Stimulated activated memory B cell treated with anti-CD40 and anti-IgM and Interleukin-4, amounts not matched to agents 10 μg/mL and 1 μg/mL and 100 μg/mL, for 72 hours (primary cell): ENCODE results near the gene OAT.

Experiments
- ATAC-seq: fragments of 150-1000 bp; cut with Tn5 transposase; 2 replicates; pipeline ENCODE4 v1.10.0; 2021
- H3K27ac Mint-ChIP-seq: one replicate; pipeline ENCODE4 v1.8.0; 2022; ENCODE audit warnings: mild to moderate bottlenecking, mixed read lengths
- H3K27me3 Mint-ChIP-seq: one replicate; pipeline ENCODE4 v1.8.0; 2022; ENCODE audit warnings: mixed read lengths
- H3K36me3 Mint-ChIP-seq: one replicate; pipeline ENCODE4 v1.8.0; 2022; ENCODE audit warnings: mixed read lengths
- H3K4me1 Mint-ChIP-seq: one replicate; pipeline ENCODE4 v1.8.0; 2022; ENCODE audit warnings: mixed read lengths
- H3K4me3 Mint-ChIP-seq: one replicate; pipeline ENCODE4 v1.8.0; 2022; ENCODE audit warnings: mild to moderate bottlenecking, moderate library complexity, mixed read lengths
- H3K9me3 Mint-ChIP-seq: one replicate; pipeline ENCODE4 v1.8.0; 2022; ENCODE audit warnings: mixed read lengths

OAT gene

GRCh38 chr10:124425227-124425962 lies 6.7 kb upstream of the OAT start:
- ATAC-seq = no peak
- Mint-ChIP-seq H3K27ac (no peak overlapping the region), H3K9me3 (no peaks in the 10 kb centered on the region), H3K27me3 (peaks cover 24% of the 10 kb centered on the region), H3K4me1 (no peaks in the 10 kb centered on the region), H3K36me3 (no peaks in the 10 kb centered on the region), H3K4me3 (no peak overlapping the region)

GRCh38 chr10:124423813-124424212 lies 5.1 kb upstream of the OAT start:
- no peaks in the 10 kb centered on the region for H3K9me3 Mint-ChIP-seq
- no peak for ATAC-seq
- H3K27ac Mint-ChIP-seq = no peak overlapping the region
- no peak overlapping the region for H3K4me3 Mint-ChIP-seq
- peaks cover 24% of the 10 kb centered on the region for H3K27me3 Mint-ChIP-seq
- peaks cover 5% of the 10 kb centered on the region for H3K4me1 Mint-ChIP-seq
- H3K36me3 Mint-ChIP-seq = no peaks in the 10 kb centered on the region

- no peak for ATAC-seq
- Mint-ChIP-seq H3K27me3 (peaks cover 24% of the 10 kb centered on the region), H3K4me3 (no peak overlapping the region), H3K36me3 (no peaks in the 10 kb centered on the region), H3K4me1 (peaks cover 5% of the 10 kb centered on the region), H3K9me3 (no peaks in the 10 kb centered on the region), H3K27ac (no peak overlapping the region)
Measured at GRCh38 chr10:124422742-124423141, 4.0 kb upstream of the OAT start.

- peaks cover 24% of the 10 kb centered on the region for H3K27me3 Mint-ChIP-seq
- no peak overlapping the region for H3K27ac Mint-ChIP-seq
- H3K36me3 Mint-ChIP-seq = no peaks in the 10 kb centered on the region
- no peak overlapping the region for H3K4me3 Mint-ChIP-seq
- H3K4me1 Mint-ChIP-seq = peaks cover 5% of the 10 kb centered on the region
- no peaks in the 10 kb centered on the region for H3K9me3 Mint-ChIP-seq
- ATAC-seq = no peak
Measured at GRCh38 chr10:124420254-124420653, 1.5 kb upstream of the OAT start.

GRCh38 chr10:124419635-124420034 lies 912 bp upstream of the OAT start:
- peak overlapping the region; percentile 73 for H3K4me3 Mint-ChIP-seq
- no peaks in the 10 kb centered on the region for H3K36me3 Mint-ChIP-seq
- no peaks in the 10 kb centered on the region for H3K9me3 Mint-ChIP-seq
- H3K27me3 Mint-ChIP-seq = peaks cover 24% of the 10 kb centered on the region
- H3K27ac Mint-ChIP-seq = no peak overlapping the region
- ATAC-seq = no peak
- H3K4me1 Mint-ChIP-seq = peaks cover 5% of the 10 kb centered on the region

- H3K36me3 Mint-ChIP-seq = no peaks in the 10 kb centered on the region
- peak overlapping the region; percentile 73 for H3K4me3 Mint-ChIP-seq
- H3K4me1 Mint-ChIP-seq = peaks cover 15% of the 10 kb centered on the region
- peak; percentile 68 for ATAC-seq
- no peaks in the 10 kb centered on the region for H3K9me3 Mint-ChIP-seq
- H3K27ac Mint-ChIP-seq = peak overlapping the region; percentile 52
- H3K27me3 Mint-ChIP-seq = peaks cover 15% of the 10 kb centered on the region
Measured at GRCh38 chr10:124417895-124418725, 613 bp downstream of the OAT start.

- Mint-ChIP-seq H3K9me3 (no peaks in the 10 kb centered on the region), H3K4me1 (peaks cover 15% of the 10 kb centered on the region), H3K4me3 (no peak overlapping the region), H3K36me3 (no peaks in the 10 kb centered on the region), H3K27me3 (peaks cover 2% of the 10 kb centered on the region), H3K27ac (no peak overlapping the region)
- no peak for ATAC-seq
Measured at GRCh38 chr10:124416733-124417132, 2.0 kb downstream of the OAT start.

GRCh38 chr10:124415210-124415609 lies 3.5 kb downstream of the OAT start:
- H3K4me3 Mint-ChIP-seq = no peak overlapping the region
- no peaks in the 10 kb centered on the region for H3K27me3 Mint-ChIP-seq
- H3K27ac Mint-ChIP-seq = no peak overlapping the region
- no peaks in the 10 kb centered on the region for H3K9me3 Mint-ChIP-seq
- H3K36me3 Mint-ChIP-seq = no peaks in the 10 kb centered on the region
- peaks cover 15% of the 10 kb centered on the region for H3K4me1 Mint-ChIP-seq
- ATAC-seq = no peak

DNA sequence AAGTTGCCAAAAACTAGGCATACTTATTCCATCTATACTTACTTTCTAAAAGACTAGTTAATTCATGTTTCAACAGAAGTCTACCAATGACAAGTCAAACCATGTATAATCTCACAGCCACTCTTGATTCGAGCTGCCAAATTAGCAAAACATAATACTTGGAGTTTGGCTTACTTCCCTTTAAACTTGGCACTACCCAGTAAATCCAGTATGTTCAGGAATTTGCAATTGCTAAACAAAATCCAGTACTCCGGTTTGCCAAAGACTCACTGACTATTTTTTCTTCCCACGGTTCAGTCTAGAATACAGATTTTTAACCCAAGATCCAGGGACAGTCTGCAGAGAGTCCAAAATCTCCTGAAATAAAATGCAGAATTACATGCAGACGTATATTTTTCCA lies 4.6 kb downstream of the OAT start:
- Mint-ChIP-seq H3K27ac (no peak overlapping the region), H3K4me1 (peaks cover 11% of the 10 kb centered on the region), H3K9me3 (no peaks in the 10 kb centered on the region), H3K27me3 (no peaks in the 10 kb centered on the region), H3K4me3 (no peak overlapping the region), H3K36me3 (peaks cover 6% of the 10 kb centered on the region)
- ATAC-seq = no peak

DNA sequence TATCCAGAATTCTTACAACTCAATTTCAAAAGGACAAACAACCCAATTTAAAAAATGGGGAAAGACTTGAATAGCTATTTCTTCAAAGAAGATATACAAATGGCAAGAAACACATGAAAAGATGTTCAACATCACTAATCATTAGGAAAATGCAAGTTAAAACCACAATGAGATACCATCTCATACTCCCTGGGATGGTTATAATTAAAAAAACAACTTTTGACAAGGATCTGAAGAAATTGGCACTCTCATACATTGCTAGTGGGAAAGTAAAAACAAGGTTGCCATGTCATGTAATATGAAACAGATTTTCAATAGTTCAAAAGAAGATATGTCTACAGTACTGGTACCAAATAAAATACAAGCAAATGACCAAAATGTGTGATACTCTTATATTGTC lies 9.0 kb downstream of the OAT start:
- Mint-ChIP-seq H3K4me1 (peaks cover 10% of the 10 kb centered on the region), H3K4me3 (no peak overlapping the region), H3K36me3 (peaks cover 19% of the 10 kb centered on the region), H3K9me3 (no peaks in the 10 kb centered on the region), H3K27me3 (no peaks in the 10 kb centered on the region), H3K27ac (no peak overlapping the region)
- ATAC-seq = no peak

GRCh38 chr10:124408357-124408756 lies 10.4 kb downstream of the OAT start:
- H3K9me3 Mint-ChIP-seq = no peaks in the 10 kb centered on the region
- H3K36me3 Mint-ChIP-seq = peaks cover 24% of the 10 kb centered on the region
- H3K4me1 Mint-ChIP-seq = peaks cover 7% of the 10 kb centered on the region
- no peaks in the 10 kb centered on the region for H3K27me3 Mint-ChIP-seq
- no peak overlapping the region for H3K4me3 Mint-ChIP-seq
- no peak overlapping the region for H3K27ac Mint-ChIP-seq
- no peak for ATAC-seq

DNA sequence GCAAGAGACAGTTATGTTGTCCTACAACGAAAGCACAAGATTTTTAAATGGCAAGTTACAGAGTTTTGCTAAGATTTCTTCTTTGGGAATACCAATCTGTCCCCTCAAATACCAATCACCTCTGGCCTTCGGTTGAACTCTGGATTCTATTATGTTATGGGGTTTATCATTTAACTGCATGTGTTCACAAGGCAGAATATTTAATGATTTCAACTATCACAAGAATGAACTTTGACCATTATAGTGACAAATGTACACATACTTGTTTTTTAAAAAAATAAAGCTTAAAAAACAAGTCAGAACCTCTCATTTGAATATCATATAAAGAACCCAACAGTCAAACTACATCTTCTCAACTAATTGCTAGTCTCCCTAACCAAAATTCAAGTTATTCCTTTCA lies 11.3 kb downstream of the OAT start:
- no peak for ATAC-seq
- Mint-ChIP-seq H3K4me1 (peaks cover 11% of the 10 kb centered on the region), H3K27ac (no peak overlapping the region), H3K27me3 (no peaks in the 10 kb centered on the region), H3K9me3 (no peaks in the 10 kb centered on the region), H3K4me3 (no peak overlapping the region), H3K36me3 (peaks cover 24% of the 10 kb centered on the region)

- no peak overlapping the region for H3K4me3 Mint-ChIP-seq
- no peaks in the 10 kb centered on the region for H3K27me3 Mint-ChIP-seq
- H3K4me1 Mint-ChIP-seq = peaks cover 11% of the 10 kb centered on the region
- H3K27ac Mint-ChIP-seq = peak overlapping the region; percentile 47
- H3K9me3 Mint-ChIP-seq = no peaks in the 10 kb centered on the region
- H3K36me3 Mint-ChIP-seq = peaks cover 25% of the 10 kb centered on the region
- peak; percentile 90 for ATAC-seq
Measured at GRCh38 chr10:124403548-124403947, 15.2 kb downstream of the OAT start.

GRCh38 chr10:124402273-124402672 lies 16.4 kb downstream of the OAT start:
- Mint-ChIP-seq H3K4me3 (no peak overlapping the region), H3K36me3 (peaks cover 19% of the 10 kb centered on the region), H3K4me1 (peaks cover 11% of the 10 kb centered on the region), H3K9me3 (no peaks in the 10 kb centered on the region), H3K27me3 (no peaks in the 10 kb centered on the region), H3K27ac (no peak overlapping the region)
- ATAC-seq = no peak

- no peak for ATAC-seq
- Mint-ChIP-seq H3K27ac (no peak overlapping the region), H3K36me3 (peaks cover 13% of the 10 kb centered on the region), H3K4me3 (no peak overlapping the region), H3K4me1 (peaks cover 11% of the 10 kb centered on the region), H3K9me3 (no peaks in the 10 kb centered on the region), H3K27me3 (no peaks in the 10 kb centered on the region)
Measured at GRCh38 chr10:124401633-124402032, 17.1 kb downstream of the OAT start.

GRCh38 chr10:124394583-124394982 lies 24.1 kb downstream of the OAT start:
- ATAC-seq = no peak
- no peaks in the 10 kb centered on the region for H3K27me3 Mint-ChIP-seq
- H3K36me3 Mint-ChIP-seq = no peaks in the 10 kb centered on the region
- H3K4me1 Mint-ChIP-seq = no peaks in the 10 kb centered on the region
- H3K9me3 Mint-ChIP-seq = peaks cover 4% of the 10 kb centered on the region
- no peak overlapping the region for H3K27ac Mint-ChIP-seq
- H3K4me3 Mint-ChIP-seq = no peak overlapping the region
